Measurements from ENCODE around the gene AFAP1L1.

The AFAP1L1 gene

DNA sequence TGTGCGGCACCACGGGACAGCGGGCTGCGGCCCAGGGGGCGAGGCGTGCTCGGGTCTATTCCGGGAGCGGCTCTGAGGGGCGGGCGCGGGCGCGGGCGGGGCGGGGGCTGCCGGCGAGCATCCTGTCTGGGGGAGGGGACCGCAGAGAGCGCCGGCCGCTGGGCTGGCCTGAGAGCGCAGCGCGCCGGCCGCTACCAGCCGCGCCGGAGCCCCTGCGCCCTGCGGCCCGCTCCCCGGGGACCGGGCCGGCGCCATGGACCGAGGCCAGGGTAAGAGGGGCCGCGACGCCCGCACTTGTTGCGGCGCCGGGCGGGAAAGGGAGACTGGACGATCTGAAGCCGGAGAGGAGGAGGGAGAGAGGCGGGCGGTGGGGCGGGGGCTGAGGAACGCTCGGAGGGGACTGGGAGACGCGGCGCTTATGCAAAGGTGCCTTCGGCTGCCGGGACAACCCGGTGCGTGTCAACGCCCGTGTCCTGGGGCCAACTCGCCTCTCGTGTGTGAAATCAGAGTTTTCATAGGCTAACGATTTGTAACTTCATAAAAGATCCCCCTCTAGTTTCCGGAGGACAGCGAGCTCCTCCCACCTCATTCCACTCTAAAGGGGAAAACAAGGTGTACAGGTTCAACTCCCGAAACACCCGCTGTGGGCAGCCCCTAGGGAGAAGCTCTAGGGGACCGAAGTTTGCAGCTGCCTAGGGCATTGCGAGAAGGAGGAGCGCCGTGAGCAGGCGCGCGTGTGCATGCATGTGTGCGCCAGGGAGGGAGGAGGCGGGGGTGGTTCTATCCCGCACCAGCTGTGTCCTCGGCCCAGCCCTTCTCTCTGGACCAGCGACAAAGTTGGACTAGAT, at the start of gene AFAP1L1:
Gene AFAP1L1, plus strand, starts transcription at position 144 of the 848 bp plus-strand sequence. Its CDS starts 110 bp downstream, at position 254.
- peak; percentile 72 for DNase-seq

DNA sequence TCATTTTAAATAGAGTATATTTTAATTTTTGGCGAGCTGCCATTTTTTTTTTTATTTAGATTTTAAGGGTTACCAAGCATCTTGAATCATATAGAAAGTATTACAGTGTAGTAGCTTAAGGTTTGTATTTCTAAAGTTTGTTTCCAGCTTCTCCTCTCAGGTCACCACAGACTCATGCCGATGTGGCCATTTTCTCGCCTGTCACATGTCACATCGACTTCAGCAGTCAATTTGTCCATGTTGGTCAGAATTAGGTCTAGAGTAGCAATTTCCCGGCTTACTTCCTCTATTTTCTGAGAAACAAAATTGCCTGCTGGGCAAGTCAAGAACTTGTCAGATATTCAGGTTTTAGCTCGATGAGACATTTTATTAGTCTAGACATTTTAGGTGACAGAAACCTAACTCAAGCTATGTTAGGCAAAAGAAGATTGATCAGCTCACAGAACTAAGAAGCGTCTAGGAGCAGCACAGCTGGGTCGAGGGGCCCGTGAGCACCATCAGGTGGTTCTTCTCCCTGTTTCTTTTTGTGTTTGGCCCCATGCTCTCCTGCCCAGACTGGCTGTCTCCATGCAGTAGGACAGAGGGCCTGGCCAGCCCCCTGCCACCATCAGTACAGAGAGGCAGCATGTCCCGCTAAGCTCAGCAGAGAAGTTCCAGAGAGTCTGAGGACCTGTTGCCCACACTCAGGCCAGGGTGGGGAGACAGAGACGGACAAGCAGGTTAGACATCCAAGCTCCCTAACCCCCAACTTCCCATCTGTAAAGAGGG, 48.4 kb upstream of the AFAP1L1 start:
- DNase-seq, result no peak

DNA sequence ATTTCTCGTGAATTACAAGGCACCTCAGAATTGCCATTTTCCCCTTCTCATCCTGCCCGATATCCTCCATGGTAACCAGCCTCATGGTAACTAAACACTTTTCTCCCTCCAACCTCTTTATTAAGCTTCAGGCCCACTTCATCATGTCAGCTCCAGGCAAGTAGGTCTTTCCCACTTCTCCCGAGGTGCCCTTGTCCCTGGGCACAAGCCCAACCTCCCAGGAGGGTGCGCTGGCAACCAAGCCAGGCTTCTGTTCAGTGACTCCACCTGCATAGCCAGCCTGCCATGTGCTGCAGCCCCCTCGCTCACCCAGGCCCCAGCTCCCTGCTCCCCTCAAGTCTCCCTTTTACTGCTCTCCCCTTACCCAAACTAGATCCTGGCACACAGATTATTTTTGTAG, 47.4 kb upstream of the AFAP1L1 start:
- DNase-seq, result no peak

DNA sequence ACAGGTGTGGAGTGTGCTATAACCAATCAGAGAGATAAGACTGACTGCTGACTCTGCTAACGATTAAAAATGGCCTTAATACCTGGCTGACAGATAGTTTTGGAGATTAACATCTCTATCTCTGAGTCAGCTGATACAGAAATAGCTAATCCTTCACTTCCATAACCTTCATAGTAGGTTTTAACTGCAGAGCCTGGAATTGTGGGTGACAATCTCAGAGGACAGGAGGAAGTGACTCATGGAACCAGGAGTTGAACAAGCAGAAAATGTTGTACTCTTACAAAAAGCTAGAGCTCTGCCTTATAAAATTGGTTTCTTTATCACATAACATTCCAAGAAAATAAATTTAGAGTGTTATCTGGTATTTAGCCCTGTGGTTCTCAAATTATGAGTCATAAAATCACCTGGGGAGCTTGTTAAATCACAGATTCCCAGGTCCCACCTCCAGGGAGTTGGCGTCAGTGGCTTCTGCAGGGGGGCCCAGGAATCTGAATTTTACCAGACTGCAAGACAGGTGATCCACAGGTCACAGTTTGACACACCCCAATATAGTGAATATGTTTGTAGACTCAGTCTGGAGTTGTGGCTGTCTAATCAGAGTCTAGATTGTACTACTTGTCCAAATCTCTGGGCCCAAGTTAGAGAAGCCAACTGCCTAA, 44.4 kb upstream of the AFAP1L1 start:
- no peak for DNase-seq

DNA sequence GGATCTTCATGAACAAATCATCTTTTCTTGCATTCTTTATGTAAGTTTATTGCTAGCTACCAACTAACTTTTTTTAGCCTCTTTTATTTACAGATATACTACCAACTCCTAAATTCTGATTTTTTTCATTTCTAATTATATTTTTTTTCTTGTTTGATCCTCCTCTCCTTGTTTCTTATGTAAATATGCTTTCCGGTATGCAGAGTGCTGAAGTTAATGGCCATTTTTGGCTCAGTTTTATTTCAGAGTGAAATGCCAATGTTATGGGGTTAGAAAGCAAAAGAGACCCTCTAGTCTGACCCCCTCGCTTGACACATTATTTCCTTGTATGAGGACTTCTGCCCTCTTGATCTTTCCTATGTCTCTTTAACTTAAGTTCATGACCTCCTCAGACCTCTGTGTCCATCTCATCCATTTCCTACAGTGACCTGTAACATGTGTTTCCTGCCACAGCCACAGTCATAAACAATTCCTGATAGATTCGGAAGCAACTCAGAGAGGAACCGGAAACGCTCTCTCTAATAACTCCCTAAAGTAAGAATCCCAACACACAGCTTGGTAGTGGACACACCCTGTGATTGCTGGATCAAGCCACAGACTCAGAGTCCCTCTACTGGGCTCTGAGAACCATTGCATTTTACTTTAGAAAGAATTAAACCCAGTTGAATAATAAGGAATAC, 42.9 kb upstream of the AFAP1L1 start:
- DNase-seq, result no peak

DNA sequence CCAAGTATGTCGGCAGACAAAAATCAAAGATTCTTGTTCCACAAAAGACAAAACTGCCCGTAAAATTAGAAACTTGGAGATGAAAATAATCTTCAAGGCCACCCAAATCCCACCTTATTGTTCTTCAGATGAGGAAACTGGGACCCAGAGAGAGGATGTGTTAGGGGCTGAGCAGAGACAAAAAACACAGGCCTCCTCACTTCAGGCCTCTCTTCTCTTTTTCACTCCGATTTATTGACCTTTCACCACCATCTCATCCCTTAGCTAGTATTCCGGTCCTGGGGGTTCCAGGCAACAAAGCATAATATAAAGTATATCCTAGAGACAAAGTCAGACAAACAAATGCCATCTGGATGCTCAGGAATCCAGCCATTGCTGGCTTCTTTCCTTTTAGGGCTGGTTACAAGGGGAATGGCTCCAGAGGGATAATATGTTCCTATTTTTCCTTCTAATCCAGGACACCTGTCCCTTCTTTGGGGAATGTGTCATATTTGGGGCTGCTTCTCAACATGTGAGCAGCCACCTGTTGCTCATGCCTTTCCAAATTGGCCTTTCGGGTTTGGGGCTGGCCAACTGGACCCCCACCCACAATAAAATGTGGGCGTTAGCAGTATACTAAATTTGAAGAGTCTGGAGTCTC, 42.2 kb upstream of the AFAP1L1 start:
- no peak for DNase-seq

DNA sequence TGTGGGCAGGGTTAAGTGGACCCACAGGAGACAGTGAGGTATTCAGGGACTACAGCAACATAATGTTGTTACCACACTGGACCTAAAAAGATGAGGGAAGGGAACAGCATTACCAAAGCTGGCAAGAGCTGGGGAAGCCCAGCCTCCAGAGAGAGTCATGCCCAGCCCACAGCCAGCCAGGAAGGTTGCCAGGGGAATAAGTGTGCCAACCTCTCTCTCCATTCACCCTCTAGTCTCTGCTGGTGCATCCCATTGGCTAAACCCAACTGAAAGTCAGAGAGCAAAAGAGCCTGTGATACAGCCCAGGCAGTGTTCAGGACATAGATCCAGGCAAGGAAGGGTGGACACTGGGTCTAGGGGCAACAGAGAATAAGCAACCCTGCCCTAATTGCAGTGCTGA, 35.8 kb upstream of the AFAP1L1 start:
- DNase-seq, result no peak

DNA sequence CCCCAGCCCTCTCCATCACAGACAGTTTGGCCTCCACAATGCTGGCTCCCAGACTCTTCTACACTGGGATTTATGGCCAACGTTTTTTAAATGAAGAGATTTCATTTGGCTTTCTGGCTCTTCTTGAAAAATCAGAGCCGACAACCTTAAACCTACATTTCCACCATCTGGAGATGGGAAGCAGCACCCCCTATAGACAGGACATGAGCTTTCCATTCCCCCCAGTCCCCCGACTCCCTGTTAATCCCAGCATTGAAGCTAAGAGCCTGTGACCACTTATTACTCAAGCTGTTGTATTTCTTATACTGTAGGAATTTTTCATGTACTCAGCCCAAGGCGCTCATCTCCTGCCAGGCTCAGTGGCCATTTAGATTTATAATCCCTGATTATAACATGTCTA, 34.0 kb upstream of the AFAP1L1 start:
- DNase-seq, result no peak

DNA sequence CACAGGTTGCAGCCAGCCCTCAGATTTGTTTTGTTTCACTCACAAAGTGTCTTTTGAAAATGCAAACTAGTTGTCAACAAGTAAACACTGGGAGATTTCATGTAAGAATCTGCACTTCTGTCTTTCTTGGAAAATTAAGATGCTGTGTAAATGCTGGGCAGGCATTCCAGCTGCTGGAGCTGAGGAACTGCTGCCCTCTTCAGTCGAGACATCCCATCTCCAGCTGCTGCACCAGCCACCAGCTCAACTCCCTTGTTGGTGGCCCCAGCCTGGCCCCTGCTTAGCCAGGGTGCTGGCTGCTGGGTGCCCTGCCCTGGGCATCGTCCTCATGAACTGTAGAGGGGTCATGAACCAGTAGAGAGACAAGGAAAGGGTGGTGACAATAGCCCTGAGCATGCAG, 33.1 kb upstream of the AFAP1L1 start:
- no peak for DNase-seq

DNA sequence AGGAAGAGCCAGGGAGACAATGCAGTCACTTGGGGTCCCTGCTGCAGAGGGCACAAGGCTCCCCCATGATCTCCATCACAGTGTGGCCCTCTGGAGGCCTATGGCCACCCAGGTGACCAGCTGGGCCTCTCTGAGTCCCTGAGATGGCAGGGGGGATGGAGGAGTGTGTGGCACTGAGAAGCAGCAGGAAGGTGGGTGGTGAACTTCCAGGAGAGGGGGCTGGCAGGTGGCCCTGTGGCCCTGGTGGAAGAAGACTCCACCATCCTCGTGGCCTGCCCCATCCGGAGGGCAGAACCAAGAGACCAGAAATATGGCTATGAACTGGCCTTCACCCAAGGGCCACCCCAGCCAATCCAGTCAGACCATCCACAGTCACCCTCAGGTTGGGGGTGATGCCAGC, 31.7 kb upstream of the AFAP1L1 start:
- DNase-seq, result no peak

DNA sequence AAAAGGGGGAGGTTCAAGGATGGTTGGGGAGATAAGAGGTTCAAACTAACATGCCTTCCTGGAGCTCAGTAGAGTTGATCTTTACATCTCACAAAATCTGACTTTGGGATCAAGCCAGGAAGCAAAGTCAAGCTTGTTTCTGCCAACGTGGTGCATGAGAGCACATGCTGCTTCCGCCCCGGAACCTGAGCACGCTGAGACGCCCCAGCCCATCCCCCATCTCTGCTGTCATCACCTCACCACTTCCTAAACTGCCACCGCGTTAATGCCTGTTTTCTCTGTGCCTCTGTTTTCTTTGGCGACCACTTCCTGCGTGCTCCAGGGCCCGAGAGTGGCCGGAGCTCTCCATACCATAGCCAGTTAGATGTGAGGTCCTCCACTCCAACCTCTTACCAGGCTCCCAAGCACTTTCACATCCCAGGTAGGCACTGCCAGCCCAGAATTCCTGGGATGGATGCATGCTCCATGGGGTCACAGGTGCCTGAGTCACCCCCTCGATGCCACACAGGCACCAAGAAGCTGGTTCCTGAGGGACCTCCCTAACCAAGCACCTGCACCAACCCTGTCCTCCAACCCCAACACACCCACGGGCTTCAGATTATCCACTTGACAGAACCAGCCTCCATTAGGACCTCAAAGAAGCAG, 31.2 kb upstream of the AFAP1L1 start:
- no peak for DNase-seq

DNA sequence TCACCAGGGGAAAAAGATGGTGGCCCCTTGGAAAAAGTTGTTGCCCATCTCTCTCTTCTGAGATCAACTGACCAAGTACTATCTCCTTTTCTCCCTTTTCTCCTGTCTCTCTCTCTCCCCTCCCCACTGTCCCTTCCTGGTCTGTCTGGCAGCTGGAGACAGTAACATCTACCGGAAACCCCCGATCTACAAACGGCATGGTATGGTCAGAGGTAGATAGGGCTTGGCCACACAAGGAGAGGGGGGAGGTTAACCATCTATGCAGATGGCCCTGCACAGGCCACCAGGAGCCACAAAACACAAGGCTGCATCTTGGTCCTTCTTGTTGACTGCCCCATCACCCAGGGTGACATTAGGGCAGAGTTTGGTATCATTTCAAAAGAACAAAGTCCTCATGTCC, 29.3 kb upstream of the AFAP1L1 start:
- no peak for DNase-seq

DNA sequence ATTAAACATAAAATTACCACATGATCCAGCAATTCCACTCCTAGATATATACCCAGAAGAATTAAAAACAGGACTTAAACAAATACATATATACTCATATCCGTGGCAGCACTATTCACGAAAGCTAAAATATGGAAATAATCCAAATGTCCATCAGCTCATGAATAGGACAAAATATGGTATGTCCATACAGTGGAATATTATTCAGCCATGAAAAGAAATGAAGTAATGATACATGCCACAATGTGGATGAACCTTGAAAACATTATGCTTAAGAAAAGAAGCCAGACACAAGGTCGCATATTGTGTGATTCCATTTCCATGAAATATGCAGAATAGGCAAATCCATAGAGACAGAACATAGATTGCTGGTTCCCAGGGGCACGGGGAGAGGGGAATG, 24.8 kb upstream of the AFAP1L1 start:
- no peak for DNase-seq

DNA sequence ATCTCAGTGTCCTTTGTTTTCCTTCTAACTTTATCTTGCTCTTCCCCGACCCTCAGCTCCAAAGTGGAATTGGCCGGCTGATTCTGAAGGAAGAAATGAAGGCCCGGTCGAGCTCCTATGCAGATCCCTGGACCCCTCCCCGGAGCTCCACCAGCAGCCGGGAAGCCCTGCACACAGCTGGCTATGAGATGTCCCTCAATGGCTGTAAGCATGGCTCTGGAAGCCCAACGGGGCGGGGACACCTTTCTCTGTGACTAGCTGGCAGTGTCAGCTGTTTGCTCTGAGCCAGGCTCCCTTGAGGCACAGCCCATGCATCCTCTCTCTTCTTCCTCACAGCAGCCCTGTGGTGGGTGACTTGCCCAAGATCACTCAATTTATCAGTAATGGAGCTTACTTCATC, 23.9 kb upstream of the AFAP1L1 start:
- no peak for DNase-seq

DNA sequence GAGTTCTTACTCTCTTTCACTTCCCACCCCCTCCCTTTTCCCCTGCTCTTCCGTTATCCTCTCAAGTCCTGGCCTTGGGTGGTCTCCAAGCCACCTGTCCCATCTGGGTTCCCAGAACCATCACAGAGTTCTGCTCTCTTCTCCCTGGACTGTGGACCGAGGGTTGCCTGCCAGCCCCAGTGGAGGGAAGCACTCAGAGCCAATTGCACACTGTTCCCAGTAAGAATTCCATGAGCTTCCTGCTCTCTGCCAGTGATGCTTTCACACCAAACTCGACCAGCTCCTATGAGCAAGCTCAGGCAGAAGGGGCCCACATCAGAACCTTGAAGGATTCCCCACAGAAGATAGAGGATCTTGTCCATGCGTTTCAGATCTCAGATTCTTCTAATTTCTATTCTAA, 20.1 kb upstream of the AFAP1L1 start:
- DNase-seq, result no peak

DNA sequence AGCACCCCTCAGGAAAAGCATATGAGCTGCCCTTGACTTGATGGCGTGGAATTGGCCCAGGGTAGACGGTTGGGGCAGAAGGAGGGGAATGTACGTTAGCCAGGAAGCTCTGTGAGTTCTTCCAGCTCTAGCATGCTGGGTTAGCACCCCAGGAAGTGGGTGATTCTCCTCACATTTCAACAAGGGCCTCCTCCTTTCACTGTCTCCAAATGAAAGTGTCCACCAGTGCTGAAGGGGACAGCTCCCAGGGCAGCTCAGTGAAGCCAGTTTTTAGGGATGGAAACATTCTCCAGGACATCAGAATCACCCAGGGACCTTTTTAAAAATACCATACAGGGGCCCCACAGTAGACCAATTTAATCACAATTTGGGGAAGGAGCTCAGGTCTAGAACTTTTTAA, 17.2 kb upstream of the AFAP1L1 start:
- DNase-seq, result no peak

DNA sequence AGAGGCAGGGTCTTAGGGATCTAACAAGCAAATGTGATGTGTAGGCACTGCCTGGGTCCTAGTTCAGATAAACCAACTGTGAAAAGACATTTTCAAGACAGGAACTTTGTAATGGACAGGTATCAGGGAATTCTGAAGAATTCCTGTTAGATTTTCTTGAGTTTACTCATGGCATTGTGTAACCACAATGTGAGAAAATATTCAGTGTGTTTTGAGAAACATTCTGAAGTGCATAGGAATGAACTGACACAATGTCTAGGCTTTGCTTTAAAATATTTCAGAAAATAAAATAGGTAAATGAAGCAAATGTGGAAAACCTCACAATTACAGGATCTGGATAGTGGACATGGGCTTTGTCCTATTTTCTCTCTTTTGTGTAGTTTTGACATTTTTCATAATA, 15.2 kb upstream of the AFAP1L1 start:
- no peak for DNase-seq

DNA sequence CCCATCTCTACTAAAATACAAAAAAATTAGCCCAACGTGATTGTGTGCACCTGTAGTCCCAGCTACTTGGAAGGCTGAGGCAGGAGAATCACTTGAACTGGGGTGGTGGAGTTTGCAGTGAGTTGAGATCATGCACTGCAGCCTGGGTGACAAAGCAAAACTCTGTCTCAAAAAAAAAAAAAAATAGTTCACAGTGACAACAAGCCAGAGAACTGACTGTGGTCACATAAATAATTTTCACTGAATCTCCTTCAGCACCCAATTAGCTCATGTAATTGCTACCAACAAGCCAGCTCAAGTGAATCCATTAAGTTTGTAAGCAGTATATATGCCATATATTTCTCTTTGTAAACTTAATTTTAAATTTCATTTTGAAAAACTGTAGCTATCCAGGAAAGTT, 14.5 kb upstream of the AFAP1L1 start:
- no peak for DNase-seq

DNA sequence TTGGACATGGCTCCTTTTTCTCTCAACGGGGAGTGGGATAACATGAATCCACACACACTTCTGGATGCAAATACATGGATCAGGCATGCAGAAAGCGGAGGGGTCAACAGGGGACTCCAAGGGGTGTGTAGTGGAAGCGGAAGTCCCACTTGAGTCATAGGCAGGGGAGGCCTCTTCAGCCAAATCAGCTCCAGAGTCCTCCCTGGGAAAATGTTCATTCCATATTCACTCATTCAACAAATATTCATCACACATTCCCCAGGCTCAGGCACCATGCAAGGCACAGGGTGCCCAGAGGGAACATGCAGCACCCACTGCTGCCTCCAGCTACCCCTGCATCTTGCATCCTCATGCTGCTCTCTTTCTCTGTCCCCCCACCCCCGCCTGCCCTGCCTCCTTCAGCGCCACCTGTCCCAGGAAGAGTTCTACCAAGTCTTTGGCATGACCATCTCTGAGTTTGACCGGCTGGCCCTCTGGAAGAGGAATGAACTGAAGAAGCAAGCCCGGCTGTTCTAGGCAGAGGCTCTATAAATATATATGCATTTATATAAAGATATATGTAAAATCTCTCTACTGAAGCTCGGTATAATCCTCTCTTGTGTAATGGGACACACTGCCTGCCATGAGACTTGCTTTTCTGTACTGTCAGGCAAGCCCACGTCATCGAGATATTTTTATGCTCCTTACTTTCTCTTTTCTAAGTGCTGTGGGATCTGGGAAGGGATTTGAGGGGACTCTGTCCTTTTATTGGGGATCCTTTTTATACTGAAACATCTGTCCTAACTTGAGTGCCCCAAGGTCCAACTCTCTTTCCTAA, 13.6 kb upstream of the AFAP1L1 start:
- DNase-seq, result no peak

DNA sequence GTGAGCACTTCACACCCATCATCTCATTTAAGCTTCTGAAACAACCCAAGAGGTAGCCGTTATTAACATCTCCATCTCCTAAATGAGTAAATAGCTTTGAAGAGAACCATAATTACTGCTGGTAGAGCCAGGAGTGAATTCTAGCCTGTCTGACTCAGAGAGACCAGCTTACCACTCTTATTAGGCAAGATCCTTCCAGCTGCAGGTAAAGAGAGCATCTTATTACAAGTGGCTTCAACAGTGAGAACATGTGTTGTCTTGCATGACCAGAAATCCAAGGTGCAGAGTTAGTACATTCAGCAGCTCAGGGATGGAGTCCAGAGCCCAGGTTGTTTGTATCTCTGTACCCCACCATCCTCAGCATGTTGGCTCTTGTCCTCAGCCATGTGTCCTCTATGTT, 10.9 kb upstream of the AFAP1L1 start:
- no peak for DNase-seq

DNA sequence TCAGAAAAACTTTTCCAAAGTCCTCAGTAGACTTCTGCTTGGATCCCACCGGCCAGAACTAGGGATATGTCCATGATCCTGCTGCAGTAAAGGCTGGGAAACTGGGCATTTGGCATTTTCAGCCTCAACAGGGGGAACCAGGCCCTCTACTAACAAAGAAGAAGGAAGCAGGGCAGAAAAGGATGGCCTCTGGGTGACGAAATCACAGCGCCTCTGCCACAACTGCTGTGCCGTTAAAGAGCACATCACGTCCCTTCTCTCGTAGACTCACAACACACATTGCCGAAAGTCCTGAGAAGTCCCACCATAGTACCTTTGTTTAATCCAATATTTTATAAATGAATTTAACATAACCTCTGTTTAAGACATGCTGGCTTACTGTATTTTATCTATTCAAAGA, 10.4 kb upstream of the AFAP1L1 start:
- no peak for DNase-seq
